ENCODE data around the gene RBM47.
"Not testable (repeated sequence)": the region's sequence is repeated elsewhere in the genome, so short reads cannot be mapped to it uniquely, and the experiment has no call there.

The RBM47 gene

DNA sequence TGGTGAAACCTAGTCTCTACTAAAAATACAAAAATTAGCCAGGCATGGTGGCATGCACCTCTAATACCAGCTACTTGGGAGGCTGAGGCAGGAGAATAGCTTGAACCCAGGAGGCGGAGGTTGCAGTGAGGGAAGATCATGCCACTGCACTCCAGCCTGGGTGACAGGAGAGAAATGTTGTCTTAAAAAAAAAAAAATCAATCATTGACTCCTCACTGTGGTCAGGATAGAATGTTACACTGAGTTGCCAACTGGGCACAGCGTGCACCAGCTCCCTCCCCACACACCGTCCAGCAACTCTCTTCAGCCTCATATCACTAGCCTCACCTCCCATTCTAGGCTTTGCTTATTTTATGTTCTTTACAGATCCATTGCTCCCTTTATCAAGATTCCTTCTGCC lies 215.0 kb downstream of the RBM47 start:
- TF ChIP-seq, protein P1, sequence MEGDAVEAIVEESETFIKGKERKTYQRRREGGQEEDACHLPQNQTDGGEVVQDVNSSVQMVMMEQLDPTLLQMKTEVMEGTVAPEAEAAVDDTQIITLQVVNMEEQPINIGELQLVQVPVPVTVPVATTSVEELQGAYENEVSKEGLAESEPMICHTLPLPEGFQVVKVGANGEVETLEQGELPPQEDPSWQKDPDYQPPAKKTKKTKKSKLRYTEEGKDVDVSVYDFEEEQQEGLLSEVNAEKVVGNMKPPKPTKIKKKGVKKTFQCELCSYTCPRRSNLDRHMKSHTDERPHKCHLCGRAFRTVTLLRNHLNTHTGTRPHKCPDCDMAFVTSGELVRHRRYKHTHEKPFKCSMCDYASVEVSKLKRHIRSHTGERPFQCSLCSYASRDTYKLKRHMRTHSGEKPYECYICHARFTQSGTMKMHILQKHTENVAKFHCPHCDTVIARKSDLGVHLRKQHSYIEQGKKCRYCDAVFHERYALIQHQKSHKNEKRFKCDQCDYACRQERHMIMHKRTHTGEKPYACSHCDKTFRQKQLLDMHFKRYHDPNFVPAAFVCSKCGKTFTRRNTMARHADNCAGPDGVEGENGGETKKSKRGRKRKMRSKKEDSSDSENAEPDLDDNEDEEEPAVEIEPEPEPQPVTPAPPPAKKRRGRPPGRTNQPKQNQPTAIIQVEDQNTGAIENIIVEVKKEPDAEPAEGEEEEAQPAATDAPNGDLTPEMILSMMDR (conservative IDR thresholded peaks at IDR 0.05; ENCODE audit: low read depth, low read length), result no peak
- H3K4me3 ChIP-seq (ENCODE audit: low read length), result no peak overlapping the region
- no peak for DNase-seq (ENCODE audit: low read depth)

DNA sequence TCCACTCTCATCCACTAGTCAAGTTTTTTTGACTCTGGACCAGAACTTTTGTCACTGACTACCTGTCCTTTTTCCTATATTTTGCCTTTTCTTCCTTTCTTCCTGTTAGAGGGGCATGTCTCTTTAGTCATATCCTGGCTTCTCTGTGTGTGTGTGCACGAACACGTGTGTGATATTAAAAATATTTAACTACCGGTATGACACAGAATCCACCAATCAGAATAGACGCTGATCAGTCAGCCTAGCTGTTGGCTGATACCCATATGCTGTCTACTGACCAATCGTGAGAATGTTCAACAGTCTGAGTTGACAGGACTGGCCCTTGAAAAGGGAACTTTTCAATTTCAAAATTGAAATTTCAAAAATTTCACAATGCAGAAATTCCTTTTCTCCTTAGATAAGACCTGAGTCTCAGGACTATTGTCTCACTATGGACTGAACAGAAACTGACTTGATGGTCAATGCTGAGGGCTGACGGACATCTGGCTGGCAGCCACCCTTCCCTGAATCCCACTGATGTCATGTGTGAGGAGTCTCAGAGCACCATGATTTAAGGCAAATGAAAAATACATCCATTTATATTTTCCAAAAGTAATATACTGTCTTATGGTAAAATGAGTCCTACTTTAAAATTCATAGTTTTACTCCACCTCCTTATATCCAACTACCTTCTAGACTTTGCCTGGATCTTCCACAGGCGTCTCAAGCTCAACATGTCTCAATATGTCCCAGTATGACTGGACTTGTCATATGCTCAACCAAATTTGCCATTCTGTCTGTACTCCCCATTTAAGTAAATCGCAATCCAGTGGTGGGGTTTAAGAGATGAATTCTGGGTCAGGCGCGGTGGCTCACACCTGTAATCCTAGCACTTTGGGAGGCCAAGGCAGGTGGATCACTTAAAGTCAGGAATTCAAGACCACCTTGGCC lies 216.5 kb downstream of the RBM47 start:
- DNase-seq (ENCODE audit: low read depth), result no peak
- no peak overlapping the region for H3K4me3 ChIP-seq (ENCODE audit: low read length)
- TF ChIP-seq, protein P1 (conservative IDR thresholded peaks at IDR 0.05; ENCODE audit: low read depth, low read length), result no peak

DNA sequence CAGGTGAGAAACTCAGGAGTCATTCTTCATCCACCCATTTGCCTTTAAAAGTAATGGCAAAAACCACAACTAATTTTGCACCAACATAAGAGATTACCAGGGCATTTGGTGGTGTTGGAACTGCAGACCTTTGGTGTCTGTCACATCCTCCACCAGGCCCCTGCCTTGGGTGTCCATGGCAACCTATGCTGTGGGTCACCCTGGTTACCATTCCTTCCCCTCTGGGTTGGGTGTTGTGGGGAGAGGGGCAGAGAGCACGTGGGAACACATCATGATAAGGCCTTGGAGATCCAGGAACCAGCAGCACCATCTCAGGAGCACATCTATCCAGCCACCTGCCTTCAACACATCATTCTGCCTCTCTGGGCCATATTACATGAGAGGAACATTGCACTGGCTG lies 217.3 kb downstream of the RBM47 start:
- TF ChIP-seq, protein P1 (conservative IDR thresholded peaks at IDR 0.05; ENCODE audit: low read depth, low read length), result no peak
- no peak for DNase-seq (ENCODE audit: low read depth)
- H3K4me3 ChIP-seq (ENCODE audit: low read length), result no peak overlapping the region

DNA sequence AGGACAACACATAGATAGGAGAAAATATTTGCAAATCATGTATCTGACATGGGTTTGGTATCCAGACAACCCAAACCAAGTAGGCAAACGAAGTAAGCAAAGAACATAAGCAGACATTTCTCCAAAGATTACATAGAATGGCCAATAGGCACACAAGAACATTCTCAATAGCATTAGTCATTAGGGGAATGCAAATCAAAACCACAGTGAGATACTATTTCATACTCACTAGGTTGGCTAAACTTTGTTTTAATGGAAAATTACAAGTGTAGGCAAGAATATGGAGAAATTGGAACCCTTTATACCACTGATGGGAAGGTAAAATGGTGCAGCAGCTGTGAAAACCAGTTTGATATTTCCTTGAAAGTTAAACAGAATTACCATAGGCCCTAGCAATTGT lies 219.8 kb downstream of the RBM47 start:
- H3K4me3 ChIP-seq (ENCODE audit: low read length), result no peak overlapping the region
- TF ChIP-seq, protein P1 (conservative IDR thresholded peaks at IDR 0.05; ENCODE audit: low read depth, low read length), result no peak
- no peak for DNase-seq (ENCODE audit: low read depth)

DNA sequence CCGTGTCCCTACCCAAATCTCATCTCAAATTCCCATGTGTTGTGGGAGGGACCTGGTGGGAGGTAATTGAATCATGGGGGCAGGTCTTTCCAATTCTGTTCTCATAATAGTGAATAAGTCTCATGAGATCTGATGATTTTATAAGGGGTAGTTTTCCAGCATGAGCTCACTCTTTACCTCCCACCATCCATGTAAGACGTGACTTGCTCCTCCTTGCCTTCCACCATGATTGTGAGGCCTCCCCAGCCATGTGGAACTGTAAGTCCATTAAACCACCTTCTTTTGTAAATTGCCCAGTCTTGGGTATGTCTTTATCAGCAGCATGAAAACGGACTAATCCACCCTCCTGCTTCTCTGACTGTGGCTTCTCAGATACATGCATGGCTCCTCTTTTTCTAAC lies 222.2 kb downstream of the RBM47 start:
- DNase-seq (ENCODE audit: low read depth); H3K4me3 ChIP-seq (ENCODE audit: low read length): not testable (repeated sequence)

DNA sequence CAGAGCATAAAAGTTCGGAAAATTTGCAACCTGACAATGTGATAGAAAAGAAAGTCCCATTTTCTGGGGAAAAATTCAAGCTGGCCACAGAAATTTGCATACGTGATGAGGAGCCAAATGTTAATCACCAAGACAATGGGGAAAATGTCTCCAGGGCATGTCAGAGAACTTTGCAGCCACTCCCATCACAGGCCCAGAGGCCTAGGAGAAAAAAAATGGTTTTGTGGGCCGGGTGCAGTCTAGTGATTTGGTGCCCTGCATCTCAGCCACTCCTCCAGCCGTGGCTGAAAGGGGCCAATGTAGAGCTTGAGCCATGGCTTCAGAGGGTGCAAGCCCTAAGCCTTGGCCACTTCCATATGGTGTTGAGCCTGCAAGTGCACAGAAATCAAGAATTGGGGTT lies 223.3 kb downstream of the RBM47 start:
- TF ChIP-seq, protein P1 (conservative IDR thresholded peaks at IDR 0.05; ENCODE audit: low read depth, low read length), result no peak
- H3K4me3 ChIP-seq (ENCODE audit: low read length), result no peak overlapping the region
- no peak for DNase-seq (ENCODE audit: low read depth)

DNA sequence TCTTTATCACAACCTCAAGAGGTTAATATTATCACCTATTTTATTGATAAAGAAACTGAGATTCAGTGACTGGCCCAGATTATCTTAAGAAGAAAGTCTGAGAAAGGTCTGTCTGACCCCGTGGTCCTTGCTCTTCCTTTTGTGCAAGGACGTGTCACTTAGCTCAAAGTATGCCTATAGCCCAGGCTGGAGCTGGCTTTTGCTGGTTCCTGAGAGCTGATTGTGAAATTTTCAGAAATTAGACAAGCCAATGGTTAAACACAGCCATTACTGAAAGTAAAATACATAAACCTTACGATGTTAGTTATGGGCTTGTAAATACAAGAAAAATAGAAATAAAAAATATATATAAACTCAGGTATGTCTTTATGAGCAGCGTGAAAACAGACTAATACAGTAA lies 224.5 kb downstream of the RBM47 start:
- TF ChIP-seq, protein P1 (conservative IDR thresholded peaks at IDR 0.05; ENCODE audit: low read depth, low read length), result no peak
- DNase-seq (ENCODE audit: low read depth), result no peak
- H3K4me3 ChIP-seq (ENCODE audit: low read length), result no peak overlapping the region

Measured in retinal pigment epithelial cell (primary cell).